ENCODE results near the gene C1orf174.

C1orf174 gene

DNA sequence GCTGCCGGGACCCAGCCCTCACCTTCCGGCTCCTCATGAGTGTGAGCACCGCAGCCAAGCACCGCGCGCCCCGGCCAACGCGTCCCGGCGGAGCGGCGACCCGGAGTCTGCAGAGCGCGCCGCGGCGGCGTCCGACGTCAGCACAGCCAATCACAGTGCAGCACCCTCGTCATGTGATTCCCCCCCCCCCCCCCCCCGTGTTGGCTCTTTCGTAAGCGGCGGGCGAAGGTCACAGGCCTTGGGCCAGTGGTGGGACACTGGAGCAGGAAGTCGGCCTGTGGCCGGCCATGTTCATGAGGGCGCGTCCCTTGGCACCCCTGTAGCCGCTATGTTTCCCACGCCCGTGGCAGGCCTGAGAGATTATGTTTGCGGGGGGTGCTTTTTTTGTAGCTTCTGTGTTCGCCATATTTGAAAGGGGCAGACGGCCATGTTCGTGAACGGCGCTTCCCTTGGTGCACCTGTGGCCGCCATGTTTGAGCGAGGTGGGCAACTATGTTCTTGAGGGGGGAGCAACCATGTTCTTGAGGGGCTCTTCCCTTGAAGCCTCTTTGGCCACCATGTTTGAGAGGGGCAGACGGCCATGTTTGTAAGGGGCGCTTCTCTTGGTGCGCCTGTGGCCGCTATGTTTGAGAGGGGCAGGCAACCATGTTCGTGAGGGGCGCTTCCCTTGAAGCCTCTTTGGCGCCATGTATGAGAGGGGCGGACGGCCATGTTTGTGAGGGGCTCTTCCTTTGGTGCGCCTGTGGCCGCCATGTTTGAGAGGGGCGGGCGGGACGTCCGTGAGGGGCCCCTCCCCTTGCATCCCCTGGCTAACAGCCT, at the start of gene C1orf174:
TSS of gene C1orf174 (minus strand) at position 123 of the 819 bp plus-strand sequence. CDS start at position 37, 86 bp downstream.
- peak; percentile 92 for DNase-seq

DNA sequence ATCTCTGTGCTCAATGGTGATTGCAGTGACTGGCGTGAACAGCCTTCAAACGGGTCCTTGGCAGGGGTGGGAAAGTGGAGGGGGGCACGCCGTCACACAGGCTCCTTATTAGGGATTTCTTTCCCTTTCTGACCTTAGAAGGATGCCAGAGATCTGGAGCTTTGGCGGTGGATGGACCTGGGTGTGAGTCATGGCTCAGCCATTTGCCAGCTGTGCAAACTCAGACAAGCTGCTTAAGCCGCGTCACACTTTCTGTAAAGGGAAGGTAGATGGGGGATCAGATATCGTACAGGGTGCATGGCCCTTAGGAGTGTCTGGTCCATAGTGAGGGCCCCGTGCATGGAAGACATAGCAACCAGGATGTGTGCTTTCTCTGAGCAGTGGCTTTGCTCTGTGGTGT, 48.3 kb upstream of the C1orf174 start:
- no peak for DNase-seq

DNA sequence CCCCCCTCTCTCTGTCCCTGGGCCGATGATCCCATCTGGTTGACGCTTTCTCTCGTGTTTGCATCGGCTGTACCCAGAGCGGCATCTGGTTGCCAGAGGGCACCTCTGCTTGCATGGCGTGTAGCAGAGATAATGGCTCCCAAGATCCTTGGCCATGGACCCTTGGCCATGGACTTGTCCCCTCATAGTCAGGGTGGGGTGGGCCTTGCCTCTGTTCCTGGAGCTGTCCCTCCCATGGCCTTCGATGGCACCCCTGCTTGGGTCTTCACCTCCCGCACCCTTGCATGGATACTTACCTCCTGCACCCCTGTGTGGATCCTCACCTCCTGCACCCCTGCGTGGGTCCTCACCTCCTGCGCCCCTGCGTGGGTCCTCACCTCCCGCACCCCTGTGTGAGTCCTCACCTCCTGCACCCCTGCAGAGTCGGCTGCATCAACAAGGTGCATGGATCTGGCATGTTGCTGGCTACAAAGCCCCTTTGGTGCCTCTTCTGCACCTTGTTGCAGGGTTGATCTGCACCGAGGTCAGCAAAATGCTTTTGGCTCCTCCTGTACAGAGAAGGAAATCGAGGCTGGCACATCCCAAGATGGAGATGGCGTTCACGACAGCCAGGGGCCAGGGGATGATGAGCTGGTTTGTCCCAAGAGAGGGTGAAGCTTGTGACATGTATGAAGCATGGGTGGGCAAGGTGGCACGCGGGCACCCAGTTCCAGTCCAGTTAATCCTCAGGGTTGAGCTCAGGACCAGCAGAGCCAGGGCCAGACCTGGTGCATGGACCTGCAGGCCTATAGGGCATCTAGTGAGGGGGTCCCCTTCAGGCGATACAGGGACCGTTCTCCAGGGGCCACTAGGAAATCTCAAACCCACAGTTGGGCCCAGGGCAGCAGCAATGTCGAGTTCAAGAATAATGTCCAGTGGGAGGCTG, 46.1 kb upstream of the C1orf174 start:
- no peak for DNase-seq

DNA sequence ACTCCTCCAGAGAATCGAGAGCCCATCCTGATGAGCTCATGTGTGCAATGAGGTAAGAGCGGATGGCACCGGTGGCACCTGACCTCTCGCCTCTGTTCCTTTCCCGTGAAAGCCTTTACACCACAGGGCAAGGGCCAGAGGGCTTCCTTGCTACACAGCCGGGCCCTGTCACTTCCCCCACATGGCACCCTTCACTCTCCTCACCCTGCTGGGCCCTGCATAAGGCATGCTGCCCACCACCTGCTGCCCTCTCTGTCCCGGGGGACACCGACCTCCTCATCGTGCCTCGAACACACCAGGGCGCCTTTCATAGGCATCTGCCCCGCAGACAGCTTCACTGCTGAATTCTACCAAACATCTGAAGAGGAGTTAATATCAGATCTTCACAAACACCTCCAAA, 45.1 kb upstream of the C1orf174 start:
- no peak for DNase-seq

DNA sequence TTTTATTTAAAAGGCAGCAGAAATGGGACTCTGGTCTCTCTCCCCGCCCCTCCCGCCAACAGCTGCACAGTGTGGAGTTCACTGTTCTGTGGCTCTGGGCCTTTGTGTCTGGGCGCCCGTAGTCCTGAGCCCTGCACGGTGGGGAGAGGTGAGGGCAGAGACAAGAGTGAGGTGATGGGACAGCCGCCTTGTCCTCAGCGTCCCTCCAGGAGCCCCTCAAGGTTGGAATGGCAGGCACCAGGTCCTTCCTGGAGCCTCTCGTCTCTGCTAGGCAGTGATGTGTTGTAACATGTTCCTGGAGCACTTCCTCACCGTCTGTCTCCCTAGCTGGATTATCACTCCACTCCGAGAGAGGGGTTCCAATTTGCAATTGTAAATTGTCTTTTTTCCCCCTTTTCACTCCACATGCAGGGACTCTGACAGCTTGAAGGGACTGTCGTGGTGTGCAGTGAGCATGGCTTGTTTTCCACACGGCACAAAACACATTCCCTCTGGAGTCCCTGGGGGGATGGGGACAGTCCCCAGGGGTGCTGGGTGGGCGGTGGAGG, 44.6 kb upstream of the C1orf174 start:
- no peak for DNase-seq

DNA sequence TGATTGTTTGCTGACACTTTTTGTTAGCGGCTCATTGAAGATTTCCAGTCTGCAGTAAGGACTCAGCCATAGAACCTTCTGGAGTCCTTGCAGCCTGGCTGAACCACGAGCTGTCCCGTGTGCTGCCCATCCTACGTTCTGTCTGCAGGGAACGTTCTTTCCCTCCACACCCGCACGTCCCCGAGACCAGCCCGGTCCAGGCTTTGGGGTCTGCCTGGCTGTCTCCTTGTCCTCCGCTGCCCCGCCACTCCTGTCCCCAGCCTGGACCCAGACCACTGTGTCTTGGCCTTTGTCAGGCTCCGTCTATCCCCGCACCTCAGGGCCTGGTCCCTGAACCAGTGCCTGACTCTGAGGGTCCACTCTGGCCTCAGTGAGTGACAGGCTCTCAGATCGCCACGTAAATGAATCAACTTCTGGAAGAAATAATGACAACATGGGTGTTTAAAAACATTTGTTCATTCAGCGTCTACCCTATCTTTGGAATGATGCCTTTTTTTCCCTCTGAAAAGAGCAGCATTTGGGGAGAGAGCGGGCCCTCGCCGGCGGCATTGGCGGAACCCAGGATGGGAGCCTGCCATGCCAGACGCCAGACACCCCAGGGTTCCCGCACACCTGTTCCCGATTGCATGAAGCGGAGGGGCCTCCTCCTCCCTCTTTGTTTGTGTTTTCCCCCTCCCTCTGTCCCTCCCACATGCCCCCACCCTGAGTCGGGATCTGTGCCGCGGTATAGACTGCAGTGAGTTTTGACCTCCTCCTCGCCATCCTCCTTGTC, 43.9 kb upstream of the C1orf174 start:
- DNase-seq: no peak

DNA sequence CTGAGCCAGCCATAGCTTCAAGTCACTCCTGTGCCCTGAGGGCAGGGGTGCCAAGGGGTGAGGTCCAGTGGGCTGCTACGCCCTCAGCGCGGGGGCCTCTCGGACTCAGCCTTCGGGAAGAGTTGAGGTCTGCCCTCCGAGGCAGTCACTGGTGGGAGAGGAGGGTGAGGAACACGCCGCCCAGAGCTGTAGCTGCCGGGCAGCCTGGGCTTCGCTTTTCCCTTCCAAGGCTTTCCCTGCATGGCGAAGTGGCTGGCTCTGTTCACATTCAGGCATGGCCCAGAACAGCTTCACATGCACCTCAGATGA, 43.0 kb upstream of the C1orf174 start:
- no peak for DNase-seq

DNA sequence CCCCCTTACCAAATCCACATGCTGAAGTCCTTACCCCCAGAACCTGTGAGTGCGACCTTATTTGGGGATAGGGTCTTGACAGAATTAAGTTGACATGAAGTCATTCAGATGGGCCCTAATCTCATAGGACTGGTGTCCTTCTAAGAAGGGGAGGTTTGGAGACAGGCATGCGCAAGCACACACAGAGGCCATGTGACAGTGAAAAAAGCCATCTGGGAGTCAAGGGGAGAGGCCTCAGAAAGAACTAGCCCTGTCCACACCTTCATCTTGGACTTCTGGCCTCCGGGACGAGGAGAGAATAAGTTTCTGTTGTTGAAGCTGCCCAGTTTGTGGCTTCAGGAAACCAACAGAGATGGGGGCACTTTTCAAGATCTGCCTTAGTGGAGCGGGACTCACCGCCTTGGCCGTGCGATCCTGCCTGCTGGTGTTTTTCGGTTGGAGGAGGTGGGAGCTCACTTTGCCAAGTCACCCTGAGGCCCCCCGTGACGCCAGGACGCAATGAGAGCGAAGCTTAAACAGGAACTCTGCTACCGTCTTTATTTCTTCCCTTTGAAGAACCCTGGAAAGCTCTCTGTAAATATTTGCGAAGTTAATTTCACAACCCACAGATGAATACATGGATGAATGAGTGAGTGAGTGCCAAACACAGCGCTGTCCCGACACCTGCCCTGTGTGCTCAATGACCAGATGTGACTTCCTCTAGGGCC, 42.5 kb upstream of the C1orf174 start:
- DNase-seq: peak; percentile 24

DNA sequence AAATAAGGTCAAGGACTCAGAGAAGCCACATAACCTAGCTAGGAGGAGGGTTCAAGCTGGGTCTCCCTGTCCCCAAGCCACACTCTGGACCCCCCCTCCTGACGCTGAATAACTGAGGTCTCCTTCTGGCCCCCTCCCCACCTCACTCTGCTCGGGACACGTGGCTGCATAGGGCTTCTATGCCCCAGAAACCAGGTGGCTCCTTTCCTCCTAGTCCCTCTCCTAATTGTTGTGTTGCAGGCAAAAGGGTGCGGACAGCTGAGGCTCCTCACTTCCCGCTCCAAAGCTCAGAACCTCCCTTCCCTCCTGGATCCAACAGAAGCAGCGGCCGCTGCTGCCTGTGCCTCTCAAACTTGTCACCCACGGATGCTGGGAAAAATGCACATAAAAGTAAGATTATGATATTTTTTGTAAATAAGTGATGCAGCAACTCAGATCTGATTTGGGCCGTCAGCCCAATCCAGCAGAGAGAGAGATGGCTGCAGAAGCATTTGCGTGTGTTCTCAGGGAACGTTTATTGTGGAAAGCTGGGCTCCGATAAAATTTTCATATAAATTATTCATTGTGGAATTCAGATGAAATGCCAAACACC, 40.8 kb upstream of the C1orf174 start:
- DNase-seq: no peak

DNA sequence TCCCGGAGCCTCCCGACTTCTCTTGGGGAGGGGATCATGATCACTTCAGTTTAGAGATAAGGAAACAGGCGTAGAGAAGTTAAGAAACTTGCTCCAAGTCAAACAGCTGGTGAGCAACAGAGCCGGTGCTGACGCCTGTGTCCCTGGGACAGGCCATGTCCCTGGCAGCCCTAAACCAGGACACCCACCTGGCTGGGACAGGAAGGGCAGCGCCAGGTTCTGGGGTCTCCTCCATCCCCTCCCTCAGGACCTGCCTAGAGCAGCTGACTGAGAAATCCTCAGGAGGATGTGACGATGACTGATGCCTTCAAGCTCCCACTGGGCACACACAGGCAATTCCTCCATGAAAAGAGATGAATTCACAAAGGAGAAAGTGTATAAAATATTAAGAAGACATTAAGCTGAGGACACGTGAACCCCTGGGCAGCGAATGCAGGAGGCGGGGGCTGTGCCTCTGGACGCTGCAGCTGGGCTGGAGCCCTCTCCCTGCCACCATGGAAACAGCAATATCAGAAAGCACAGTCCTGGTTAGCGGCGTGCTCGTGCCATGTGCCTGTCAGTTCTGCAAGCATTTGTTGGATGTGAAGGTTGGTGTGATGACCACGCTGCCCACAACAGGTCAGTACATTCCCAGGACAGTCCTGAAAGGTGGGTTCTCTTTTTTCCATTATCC, 40.1 kb upstream of the C1orf174 start:
- DNase-seq: no peak

DNA sequence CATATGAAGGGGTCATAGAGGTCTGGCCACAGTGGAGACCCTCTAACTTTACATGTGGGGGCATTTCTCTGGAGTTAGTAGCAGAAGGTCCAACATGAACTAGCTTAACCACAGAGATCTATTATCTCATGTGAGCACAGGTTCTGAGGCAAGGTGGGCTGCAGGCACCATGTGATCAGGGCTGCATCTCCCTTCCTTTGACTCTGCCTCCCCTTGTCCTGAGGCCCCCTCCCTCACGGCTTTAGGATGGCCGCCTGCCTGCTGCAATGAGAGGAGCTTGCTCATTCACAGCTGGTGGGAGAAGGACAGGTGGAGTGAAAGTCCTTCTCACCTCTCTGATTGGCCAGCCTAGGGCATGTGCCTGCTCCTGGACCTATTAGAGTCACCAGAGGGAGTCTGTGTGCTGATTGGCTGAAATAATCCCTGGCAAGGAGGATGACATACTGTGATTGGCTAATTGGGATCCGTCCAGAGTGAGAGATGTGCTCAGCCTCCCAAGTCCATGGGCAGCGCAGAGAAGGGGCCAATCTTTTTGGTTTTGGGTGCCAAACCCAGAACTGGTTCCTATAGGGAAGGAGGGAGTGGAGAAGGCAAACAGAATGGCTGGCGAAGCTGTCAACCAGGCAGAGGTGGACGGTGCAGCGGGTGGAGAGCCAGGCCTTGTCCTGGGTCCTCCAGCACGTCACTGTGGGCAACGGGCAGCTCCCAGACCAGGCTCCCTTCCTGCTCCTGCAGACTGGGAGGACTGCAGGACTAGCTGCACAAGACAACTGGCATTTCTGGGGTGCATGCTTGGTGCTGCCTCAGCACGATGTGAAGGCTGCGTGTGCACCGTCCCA, 39.4 kb upstream of the C1orf174 start:
- no peak for DNase-seq

DNA sequence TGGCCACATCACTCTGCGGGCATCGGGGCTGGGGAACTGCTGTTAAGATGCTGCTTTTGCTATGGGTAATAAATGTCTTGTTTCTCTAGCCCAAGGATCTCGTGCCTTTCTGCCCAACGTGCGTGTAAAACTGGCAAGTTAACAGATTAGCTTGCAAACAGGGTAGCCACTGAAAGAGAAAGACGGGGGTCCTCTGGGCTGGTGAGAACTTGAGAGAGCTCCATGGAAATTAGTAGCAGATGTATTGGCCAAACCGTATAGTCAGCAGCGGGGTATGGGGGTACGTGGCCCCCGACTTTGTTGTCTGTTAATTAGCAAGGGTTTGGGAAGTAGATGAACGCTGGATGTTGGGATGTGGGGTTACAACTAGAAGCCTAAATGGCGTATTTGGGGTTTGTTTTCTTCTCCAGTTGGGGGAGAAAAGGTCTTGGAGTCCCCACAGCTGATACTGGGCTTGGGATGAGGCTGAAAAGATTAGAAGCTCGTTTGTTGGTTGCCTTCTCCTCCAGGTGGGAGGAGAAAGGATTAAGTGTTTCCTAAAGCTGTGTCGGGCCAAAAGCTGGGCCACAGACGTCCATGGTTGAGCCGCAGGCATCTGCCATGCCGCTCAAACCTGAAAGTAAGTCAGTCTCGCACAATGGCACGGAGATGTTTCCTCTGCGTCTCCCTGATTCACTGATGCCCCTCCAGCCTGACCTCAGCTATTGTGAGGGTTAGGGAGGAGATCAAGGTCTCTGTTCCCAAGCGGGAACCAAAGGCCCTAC, 32.3 kb upstream of the C1orf174 start:
- DNase-seq: no peak

DNA sequence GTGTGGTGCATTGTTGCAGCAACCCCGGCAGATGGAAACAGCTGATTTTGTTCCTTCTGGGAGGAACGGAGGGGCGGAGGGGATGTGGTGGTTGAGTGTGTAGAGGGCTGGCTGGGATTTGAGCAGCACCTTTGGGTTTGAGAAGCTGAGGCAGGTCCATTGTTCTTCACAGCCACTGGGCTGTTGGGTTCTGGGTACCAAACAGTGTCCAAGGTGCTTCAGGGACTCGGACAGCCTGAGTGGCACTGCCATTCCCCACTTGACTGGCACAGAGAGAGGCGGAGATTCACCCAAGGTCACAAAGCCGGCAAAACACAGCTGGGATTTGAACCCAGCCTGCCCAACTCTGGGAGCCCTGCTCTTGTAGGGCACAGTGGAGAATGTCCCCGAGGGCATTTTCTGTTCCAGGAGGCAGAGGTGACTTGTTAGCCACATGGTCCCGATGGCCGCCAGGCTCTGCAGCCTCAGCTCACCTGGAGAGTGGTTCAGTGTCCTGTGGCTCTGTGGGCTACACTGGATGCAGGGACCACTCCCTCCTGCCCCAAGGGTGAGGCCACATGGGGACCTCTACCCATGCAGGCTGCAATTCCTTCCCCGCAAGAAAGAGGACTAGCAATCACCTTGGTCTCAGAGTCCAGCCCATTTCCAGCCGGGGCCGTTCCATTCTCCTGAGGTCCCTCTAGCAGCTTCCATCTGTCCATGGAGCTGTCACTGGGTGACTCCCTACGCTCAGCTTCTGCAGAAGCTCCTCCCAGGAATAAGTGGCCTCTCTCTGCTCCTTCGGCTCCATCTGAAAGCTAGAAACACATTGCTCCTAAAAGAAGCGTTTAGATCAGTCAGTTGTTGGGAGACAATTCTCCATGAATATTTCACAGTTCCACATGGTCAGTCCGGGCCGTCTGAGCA, 31.2 kb upstream of the C1orf174 start:
- no peak for DNase-seq

DNA sequence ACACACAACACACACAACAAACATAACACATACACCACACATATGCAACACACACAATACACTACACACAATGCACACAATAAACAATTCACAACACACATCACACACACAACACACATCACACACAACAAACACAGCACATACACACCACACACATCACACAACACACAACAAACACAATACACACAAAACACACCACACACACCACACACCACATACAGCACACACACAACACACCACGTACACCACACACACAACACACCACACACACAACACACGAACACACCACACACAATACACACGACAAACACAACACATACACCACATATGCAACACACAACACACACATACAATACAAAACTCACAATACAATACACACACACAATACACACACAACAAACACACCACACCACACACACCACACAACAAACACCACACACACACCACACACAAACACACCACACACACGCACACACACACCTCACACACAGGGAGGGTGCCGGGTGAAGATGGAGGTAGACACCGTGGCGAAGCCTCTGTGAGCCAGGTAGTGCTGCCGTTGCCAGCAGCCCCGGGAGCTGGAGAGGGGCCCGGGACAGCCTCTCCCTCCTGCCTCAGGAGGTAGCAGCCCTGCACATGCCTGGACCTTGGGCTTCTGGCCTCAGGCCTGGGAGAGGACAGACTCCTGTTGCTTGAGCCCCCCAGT, 30.4 kb upstream of the C1orf174 start:
- DNase-seq: no peak

DNA sequence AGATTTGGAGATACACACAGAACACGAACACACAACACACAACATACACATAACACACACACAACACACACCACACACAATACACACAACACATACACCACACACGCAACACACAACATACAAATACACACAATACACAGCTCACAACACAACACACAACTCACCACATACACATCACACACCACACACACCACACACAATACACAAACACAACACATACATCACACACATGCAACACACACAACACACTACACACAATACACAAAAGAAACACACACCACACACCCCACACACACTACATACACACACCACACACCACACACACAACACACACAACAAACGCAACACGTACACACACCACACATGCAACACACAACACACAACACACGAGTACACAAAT, 29.1 kb upstream of the C1orf174 start:
- DNase-seq: no peak

DNA sequence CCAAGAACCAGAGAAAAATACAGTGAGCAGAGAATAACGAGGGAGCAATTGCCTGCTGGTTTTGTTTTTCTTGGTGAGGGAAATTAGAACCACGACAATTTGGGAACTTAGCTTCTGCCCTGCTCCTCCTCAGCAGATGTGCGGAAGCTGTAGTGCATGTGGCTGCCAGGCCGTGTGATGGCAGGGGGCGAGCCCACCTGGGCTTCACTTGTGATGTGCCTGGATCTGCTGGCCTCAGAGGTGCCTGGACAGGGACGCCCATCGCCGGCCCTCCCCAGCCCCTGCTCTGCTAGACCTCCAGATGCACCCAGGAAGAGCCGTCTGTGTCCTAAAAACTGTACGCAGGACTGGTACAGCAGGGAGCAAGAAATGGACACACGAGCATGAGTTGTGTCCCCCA, 28.5 kb upstream of the C1orf174 start:
- DNase-seq: no peak

DNA sequence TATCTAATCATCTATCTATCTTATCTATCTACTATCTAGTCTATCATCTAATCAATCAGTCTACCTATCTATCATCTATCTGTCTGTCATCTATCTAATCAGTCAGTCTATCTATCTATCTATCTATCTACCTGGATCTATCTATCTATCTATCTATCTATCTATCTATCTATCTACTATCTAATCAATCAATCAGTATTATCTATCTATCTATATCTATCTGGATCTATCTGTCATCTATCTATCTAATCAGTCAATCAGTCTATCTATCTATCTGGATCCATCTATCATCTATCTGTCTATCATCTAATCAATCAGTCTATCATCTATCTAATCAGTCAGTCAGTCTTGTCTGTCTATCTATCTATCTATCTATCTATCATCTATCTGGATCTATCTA, 26.9 kb upstream of the C1orf174 start:
- no peak for DNase-seq

DNA sequence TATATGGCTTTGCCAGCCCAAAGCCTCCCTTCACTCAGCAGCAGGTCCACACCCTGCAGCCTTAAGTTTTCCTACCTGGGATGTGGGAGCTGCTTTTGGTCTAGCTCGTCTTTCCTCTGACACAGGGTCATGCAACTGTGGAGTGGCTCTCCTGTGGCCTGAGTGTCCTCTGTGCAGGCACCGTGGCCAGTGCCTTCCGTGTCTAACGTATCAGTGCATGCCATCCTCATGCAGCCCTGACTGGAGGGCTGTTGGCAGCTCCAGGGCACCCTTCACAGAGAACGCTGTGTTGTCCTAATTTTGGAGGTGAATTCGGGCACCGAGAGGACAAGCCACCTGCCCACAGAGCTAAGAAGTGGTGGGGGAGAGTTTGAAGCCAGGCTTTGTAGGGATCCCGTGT, 25.7 kb upstream of the C1orf174 start:
- DNase-seq: no peak

Measured in NCI-H187 treated with DMSO at 0.1 percent for 48 hours (cell line).